Suprapubic skin (tissue), 3 donors: Measurements from ENCODE around the gene IL20.

Source experiments
- CTCF ChIP-seq, 2 donors: fragments of 200-600 bp in 1 of 2; fragments of 450-650 bp in 1 of 2; sonication (generic) in 1 of 2; IDR thresholded peaks; one replicate each; pipeline ENCODE4 v1.5.1; 2016 to 2019; ENCODE audit warnings: antibody characterized with exemption in 2 of 2, mild to moderate bottlenecking in 1 of 2, moderate library complexity in 1 of 2
- EP300 ChIP-seq: sonication (generic); formaldehyde crosslinking; IDR thresholded peaks from one replicate; pipeline ENCODE4 v1.6.1; 2017; ENCODE audit warnings: antibody characterized with exemption
- POLR2A ChIP-seq, 2 donors: fragments of 450-650 bp; IDR thresholded peaks; one replicate each; pipeline ENCODE4 v1.6.1; 2017; ENCODE audit warnings: antibody characterized with exemption in 2 of 2, mild to moderate bottlenecking in 2 of 2, moderate library complexity in 2 of 2

- no peak for TF ChIP-seq CTCF (IDR thresholded peaks at IDR 0.05)
- no peak for TF ChIP-seq EP300
- no peak for TF ChIP-seq POLR2A (IDR thresholded peaks at IDR 0.05)
Measured at GRCh38 chr1:206843626-206844025, 21.8 kb upstream of the IL20 start.
